GM18502 (cell line): Measurements from ENCODE around the gene PRKG1.
"Not testable (repeated sequence)": the region's sequence is repeated elsewhere in the genome, so short reads cannot be mapped to it uniquely, and the experiment has no call there.

Experiments used
- ATAC-seq: cut with Tn5 transposase; IDR thresholded peaks from one replicate; pipeline ENCODE4 v1.9.1; 2021; ENCODE audit warnings: mild to moderate bottlenecking; ENCODE audit not compliant: unreplicated experiment, poor library complexity

Gene PRKG1

DNA sequence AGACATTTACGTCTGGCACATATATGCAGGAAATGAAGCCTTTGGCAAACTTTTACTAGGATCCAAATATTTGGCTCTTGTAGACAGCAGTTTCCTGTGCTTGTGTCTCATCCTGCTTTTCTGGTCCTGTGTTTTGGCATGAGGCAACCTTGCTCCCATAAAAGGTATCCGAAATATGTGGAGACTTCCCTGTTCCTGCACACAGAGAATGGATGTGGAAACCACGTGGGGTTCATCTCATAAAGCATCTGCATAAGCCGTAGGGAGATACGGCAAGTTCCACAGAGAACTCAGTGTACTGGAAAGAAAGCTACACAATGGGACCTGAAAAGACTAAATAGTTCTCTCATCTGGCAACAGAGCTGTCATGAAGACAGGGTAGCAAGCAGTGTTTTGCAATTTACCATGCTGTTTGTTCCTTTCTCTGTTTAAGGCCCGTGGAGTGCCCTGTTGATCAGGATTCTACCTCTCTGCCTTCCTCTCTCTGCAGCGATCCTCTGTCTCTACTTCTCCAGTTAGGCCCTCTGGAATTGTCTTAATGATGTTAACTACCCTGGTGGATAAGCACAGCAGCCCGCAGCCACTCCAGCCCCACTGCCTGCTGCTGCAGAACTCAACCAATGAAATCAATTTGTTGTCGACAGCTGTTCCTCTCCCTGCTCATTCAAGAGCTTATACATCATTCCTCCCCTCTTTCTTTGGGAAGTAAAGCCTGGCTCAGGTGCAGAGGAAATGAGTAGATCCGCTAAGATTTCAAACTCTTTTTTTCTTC, 331.5 kb downstream of the PRKG1 start:
- ATAC-seq, result no peak

- no peak for ATAC-seq
Measured at GRCh38 chr10:51406581-51406980, 332.3 kb downstream of the PRKG1 start.

DNA sequence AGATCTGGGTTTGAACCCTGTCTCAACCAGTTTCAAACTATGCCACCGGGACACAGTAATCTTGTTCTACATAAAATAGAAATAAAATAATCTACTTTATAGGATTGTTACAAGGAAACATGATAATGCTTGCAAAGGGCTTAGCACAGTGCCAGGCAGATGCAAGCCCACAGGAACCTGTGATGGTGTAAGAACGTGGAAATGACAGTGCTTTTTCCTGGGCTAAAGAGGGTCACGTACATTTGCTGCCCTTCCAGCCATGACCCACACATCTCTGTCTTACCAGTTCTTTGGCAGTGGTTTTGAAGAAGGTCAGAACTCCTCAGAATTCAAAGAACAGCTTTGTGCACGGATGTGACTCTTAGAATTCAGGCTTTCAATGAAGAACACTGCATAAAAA, 342.2 kb downstream of the PRKG1 start:
- no peak for ATAC-seq

- no peak for ATAC-seq
Measured at GRCh38 chr10:51419196-51420093, 345.2 kb downstream of the PRKG1 start.

DNA sequence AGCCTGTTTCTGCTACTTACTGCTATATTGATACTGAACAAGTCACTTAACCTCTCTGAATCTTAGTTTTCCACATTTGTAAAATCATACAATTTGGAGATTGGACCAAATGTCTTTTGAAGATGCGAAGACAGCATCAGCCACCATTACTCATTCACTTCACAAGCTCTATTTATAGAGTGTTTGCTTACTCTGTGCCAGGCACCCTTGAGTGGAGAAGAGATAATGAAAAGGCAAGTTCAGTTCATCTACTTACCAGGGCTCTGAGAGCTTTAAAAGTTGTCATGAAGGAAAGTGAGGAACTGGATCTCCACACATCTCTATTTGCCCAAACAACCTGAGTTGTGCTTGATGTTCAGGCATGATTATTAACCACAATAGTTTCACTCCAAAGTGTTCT, 347.6 kb downstream of the PRKG1 start:
- peak; percentile 13 for ATAC-seq

DNA sequence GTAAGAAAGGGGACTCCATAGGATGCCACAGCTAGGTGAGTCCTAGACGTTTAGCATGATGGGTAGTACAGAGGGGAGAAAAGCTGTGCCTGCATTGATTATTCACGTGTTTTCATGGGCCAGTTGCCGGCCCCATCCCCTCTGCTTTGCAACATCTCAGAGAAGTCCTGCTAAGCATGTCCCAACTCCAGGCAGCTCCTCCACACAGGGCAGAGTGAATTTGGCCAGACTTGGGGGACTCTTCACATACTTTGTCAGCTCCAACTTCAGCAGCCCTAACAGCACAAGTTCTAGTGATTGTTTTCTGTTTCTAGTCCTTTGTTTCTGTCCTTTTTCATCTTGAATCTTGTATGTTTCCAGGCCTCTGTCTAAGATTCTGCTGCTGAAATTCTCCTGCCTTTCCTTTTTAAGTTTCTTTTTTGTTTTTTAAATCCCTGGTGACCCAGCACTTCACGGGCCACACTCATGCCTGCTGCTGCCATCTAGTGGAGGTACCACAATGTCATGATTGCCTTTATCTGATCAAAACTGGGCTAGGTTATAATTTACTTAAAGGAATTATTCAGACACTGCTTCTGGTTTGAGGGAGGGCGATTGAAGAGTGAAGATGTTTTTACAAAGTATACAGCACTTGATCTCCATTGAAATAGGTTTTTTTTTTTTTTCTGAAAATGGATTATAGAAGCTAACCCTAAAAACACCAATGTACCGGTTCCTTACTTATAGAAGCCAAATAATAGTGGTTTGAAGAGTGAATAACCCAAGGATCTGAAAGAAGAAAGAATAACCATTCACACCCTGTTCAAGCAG, 348.2 kb downstream of the PRKG1 start:
- peak; percentile 83 for ATAC-seq

DNA sequence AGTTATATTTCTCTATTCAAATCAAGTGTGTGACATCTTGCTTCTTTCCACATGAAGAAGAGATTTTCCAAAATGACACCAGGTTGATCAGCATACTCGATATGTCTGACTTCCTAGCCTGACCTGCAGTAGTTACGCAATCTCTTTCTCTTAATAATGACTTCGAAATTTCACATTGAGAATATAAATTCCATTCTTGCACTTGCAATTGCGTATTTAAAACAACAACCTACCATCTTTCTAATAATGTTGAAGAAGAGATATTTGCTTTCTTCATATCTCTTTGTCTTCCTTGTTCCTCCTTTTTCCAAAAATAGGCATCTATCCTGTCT, 348.8 kb downstream of the PRKG1 start:
- no peak for ATAC-seq

GRCh38 chr10:51425431-51425830, 351.1 kb downstream of the PRKG1 start:
- ATAC-seq, result no peak

- ATAC-seq, result no peak
Measured at GRCh38 chr10:51427758-51428157, 353.5 kb downstream of the PRKG1 start.

DNA sequence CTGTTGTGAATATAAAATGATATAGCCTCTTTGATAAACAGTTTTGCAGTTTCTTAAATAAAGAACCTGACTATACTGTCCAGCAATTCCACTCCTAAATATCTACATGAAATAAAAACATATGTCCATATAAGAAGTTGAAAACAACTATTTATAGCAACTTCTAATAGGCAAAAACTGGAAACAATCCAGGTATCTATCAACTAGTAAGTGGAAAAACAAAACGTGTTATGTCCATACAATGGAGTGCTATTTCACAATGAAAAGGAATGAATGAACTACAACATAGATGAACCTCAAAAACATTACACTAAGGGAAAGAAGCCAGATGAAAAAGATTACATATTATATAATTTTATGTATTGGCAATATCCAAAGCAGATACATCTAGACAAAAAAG, 356.2 kb downstream of the PRKG1 start:
- no peak for ATAC-seq

DNA sequence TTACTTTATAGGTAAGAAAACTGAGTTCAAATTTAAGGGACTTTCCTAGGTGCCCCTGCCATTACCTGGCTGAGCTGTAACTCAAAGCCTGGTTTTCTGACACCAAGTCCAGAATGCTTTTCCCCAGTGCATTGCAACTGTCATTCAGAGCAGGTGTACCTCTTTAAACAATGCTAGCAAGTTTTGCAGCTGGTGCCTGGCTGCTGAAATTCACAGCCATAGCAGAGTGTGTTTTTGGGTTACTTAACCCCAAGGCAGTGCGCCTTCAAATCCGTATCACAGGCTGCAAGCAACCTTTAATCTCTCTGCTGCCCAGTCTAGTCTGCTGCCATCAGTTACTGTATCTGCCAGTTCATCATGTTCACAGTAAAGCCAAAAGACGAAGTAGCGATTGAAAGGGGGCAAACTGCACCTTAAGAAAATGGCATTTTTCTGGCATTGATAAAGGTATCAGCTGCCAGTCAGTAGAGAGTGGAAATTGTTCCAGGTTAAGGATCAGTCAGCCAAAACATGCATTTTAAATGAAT, 359.7 kb downstream of the PRKG1 start:
- ATAC-seq, result no peak

DNA sequence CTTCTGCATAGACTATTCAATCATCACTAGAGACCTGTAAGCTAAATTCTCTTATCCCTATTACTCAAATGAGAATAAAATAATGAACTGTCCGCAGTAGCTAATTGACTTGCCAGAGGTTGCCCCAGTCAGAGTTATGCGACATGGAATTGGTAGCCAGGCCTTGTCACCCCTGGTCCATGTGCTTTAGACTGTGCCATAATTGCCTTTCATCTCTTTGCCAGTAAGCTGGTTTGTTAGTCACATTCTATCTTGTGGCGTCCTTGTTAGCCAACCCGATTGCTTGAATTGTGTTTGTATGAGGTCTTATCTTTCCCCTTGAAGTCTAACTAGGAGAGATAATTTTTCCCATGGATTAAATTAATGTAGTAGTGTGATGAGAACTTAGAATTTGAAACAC, 362.5 kb downstream of the PRKG1 start:
- ATAC-seq, result no peak

GRCh38 chr10:51439645-51440044, 365.4 kb downstream of the PRKG1 start:
- ATAC-seq, result no peak

GRCh38 chr10:51445588-51445987, 371.3 kb downstream of the PRKG1 start:
- no peak for ATAC-seq

- no peak for ATAC-seq
Measured at GRCh38 chr10:51447119-51447518, 372.8 kb downstream of the PRKG1 start.

- not testable (repeated sequence) for ATAC-seq
Measured at GRCh38 chr10:51455762-51456161, 381.5 kb downstream of the PRKG1 start.

DNA sequence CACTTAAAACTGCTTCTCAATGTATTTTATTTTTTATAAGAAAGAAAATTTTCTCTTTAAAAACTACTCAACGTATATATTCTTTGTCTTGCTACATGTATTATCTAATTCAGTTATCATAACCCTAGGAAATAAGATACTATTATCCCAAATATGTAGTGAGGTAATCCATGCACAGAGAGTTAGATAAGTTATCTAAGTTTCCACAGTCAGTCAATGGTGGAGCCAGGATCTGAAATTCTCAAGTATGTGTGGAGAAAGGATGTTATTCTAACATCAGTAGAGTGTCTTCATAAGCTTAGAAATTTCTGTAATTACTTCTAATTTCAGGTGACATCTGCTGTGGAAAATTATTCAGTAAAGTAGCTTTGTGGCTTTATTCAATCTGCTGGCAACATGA, 385.2 kb downstream of the PRKG1 start:
- no peak for ATAC-seq

DNA sequence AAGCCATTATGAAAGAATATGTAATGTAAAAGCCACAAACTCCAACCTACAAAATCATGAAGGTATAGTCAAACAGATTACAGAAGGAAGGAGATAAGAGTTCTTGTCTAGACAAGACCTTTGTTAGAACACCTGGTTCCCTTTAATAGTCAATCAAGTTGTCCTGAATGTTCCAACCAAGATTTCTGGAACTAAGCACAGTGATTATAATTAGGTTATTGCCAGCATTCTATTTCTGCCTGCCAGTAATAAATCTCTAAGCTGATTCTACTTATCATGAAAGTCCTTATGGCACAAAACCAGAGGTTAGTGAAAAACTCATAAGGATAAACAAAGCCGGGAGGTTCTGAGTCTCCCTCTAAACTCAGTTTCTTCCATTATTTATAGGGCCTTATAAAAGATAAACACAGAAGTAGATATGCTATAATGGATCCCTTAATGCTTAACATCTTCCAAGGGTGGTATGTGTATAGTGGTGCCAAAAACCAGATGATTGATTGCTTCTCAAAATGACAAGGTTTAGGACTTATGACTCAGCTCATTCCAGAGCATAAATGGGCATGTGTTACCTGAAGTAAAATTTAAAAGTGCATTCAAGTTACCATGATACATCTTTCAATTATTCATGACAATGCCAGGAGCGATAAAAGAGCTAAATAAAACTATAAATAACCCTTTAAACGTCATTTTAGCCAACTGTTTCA, 387.9 kb downstream of the PRKG1 start:
- ATAC-seq, result no peak

- ATAC-seq, result no peak
Measured at GRCh38 chr10:51468424-51468823, 394.1 kb downstream of the PRKG1 start.

- no peak for ATAC-seq
Measured at GRCh38 chr10:51469686-51470085, 395.4 kb downstream of the PRKG1 start.
